Posterior vena cava (tissue), 2 donors: Measurements from ENCODE around the gene ABCA2. TPM values are rescaled to one million over a fixed set of nuclear protein-coding genes. Genes with fewer than 3 reads are reported as not detected.

ENCODE experiments used
- DNase-seq: peaks from one replicate; pipeline ENCODE4 v3.0.0-alpha.2; 2020; ENCODE audit warnings: low spot score
- intact Hi-C, 2 donors: fragments of 100-400 bp; cut with DNase I; formaldehyde crosslinking; loops; one replicate each; pipeline versions ENCODE4 v1.14.1 to v1.14.2; 2022 to 2023
- total RNA-seq, 2 donors: library from RNA; stranded (reverse); fragmentation: NEBNext Ultra II Directional; extraction: Animal tissue kit (Norgen Biotek cat#: 25700); gene quantifications; one replicate each; pipeline ENCODE4 v1.2.1, GENCODE V29; 2021
- donor health status: DM: yes; HTN: yes; CAD: no.
- donor health status: DM: yes; HTN: yes; CAD: no.

ABCA2 gene
- total RNA-seq, 2 donors from 2014 or later, result 30.8 to 32.8 TPM

GRCh38 chr9:136962701-136963248, 65.3 kb downstream of the ABCA2 start:
- intact Hi-C loops, result no loop called here
- DNase-seq, result no peak

DNA sequence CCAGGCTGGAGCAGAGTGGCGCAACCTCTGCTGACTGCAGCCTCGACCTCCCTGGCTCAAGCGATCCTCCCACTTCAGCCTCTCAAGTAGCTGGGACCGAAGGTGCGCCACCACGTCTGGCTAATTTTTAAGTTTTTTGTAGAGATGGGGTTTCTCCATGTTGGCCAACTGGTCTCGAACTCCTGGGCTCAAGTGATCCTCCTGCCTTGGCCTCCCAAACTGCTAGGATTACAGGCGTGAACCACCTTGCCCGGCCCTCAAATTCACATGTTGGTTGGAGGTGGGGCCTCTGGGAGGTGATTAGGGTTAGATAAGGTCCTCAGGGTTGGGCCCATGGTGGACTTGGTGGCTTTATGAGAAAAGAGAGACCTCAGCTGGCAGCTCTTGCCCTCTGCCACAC, 65.9 kb downstream of the ABCA2 start:
- intact Hi-C loops, result no loop called here
- DNase-seq, result no peak

- no peak for DNase-seq
Observed at GRCh38 chr9:136961279-136962065, 66.6 kb downstream of the ABCA2 start.

GRCh38 chr9:136960938-136961275, 67.1 kb downstream of the ABCA2 start:
- intact Hi-C loops, result no loop called here
- DNase-seq, result no peak

More at GRCh38 chr9:136961279-136962065, 66.6 kb downstream of the ABCA2 start:
- intact Hi-C loops, result no loop called here

- intact Hi-C loops, result no loop called here
- DNase-seq, result no peak
Observed at GRCh38 chr9:136960212-136960937, 67.7 kb downstream of the ABCA2 start.

DNA sequence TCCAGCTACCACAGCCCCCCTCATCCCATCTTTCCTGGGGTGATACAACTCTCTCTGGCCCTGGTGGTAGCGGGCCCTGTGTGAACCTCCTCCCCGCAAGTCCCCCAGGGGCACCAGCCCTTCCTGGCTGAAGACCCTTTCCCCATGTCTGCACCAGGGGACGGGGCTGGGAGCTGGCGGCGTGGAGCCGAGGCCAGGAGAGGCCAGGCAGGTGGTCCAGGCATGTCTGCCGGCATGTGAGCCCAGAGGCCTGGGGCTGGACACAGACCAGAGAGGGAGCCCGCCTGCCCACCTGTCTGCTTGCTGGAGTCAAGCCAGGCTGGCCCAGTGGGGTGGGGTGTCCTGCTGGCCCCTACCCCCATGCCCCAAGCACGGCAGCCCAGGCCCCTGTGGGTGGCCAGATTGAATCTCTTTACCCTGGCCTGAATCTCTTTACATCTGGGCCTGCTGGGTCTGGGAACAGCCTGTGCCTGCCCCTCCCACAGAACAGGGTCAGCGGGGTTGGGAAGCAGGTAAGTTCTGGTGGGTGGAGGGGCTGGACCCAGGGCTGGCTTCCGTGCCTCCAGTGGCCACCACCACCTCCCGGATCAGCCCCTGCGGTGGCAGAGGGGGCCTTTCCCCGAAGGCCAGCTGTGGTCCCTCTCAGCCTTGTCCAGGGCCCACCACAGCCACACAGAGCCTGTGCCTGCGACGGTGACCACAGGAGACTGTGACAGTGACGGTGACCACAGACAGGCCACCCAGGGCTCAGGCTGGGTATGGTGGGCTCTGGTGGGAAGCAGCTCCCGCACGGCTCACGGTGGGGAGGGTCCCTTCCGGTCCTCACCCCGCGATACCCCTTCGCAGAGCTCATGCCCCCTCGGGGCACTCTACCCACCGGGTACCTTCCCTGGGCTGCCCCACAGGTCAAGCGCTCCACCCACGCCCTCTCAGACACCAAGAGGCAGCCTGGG, 68.9 kb downstream of the ABCA2 start:
- intact Hi-C loops, result no loop called here
- DNase-seq, result no peak

GRCh38 chr9:136958473-136958872, 69.6 kb downstream of the ABCA2 start:
- intact Hi-C loops, result no loop called here
- DNase-seq, result no peak

GRCh38 chr9:136957901-136958300, 70.1 kb downstream of the ABCA2 start:
- DNase-seq, result no peak
- intact Hi-C loops, result no loop called here

- intact Hi-C loops, result no loop called here
- DNase-seq, result no peak
Observed at GRCh38 chr9:136957461-136957860, 70.6 kb downstream of the ABCA2 start.

Other genes starting within 250 kb of the ABCA2 start
- gene TMEM141, start 236.9 kb downstream of the ABCA2 start, total RNA-seq, result 10 to 100 TPM; 28.1 to 33.9 TPM
- gene CCDC183, start 231.9 kb downstream of the ABCA2 start, total RNA-seq, result under 1 TPM; 0.29 to 0.42 TPM
- gene RABL6, start 220.3 kb downstream of the ABCA2 start, total RNA-seq, result 10 to 100 TPM; 47.9 to 49.8 TPM
- 1 to 10 TPM; 4.7 to 5.9 TPM for gene AJM1, start 185.8 kb downstream of the ABCA2 start, total RNA-seq
- 10 to 100 TPM; 71.7 to 87.9 TPM for gene PHPT1, start 178.8 kb downstream of the ABCA2 start, total RNA-seq
- gene MAMDC4, start 175.9 kb downstream of the ABCA2 start, total RNA-seq, result 1 to 10 TPM; 1.5 to 2.4 TPM
- gene EDF1, start 161.9 kb downstream of the ABCA2 start, total RNA-seq, result 100 to 1,000 TPM; 178 to 191 TPM
- gene TRAF2, start 141.7 kb downstream of the ABCA2 start, total RNA-seq, result 10 to 100 TPM in 1 of 2 donors, 1 to 10 TPM in 1; 8.7 to 10.9 TPM
- gene FBXW5, start 83.5 kb downstream of the ABCA2 start, total RNA-seq, result 100 to 1,000 TPM in 1 of 2 donors, 10 to 100 TPM in 1; 95.0 to 100 TPM
- gene C8G, start 83.0 kb downstream of the ABCA2 start, total RNA-seq, result 1 to 10 TPM; 1.4 TPM
- under 1 TPM; 0.62 to 0.88 TPM for gene LCN12, start 76.0 kb downstream of the ABCA2 start, total RNA-seq
- 100 to 1,000 TPM; 475 to 547 TPM for gene PTGDS, start 50.7 kb downstream of the ABCA2 start, total RNA-seq
- gene LCNL1, start 45.2 kb downstream of the ABCA2 start, total RNA-seq, result 1 to 10 TPM; 2.0 to 2.4 TPM
- gene PAXX, start 35.8 kb downstream of the ABCA2 start, total RNA-seq, result 10 to 100 TPM; 23.1 to 25.4 TPM
- gene CLIC3, start 31.7 kb downstream of the ABCA2 start, total RNA-seq, result 1 to 10 TPM; 1.9 to 3.8 TPM
- gene FUT7, start 3.9 kb upstream of the ABCA2 start, total RNA-seq, result under 1 TPM; 0.24 to 0.32 TPM
- gene NPDC1, start 17.9 kb upstream of the ABCA2 start, total RNA-seq, result 100 to 1,000 TPM; 129 to 133 TPM
- 1 to 10 TPM in 1 of 2 donors, under 1 TPM in 1; 0.48 to 1.2 TPM for gene ENTPD2, start 25.8 kb upstream of the ABCA2 start, total RNA-seq
- gene SAPCD2, start 42.3 kb upstream of the ABCA2 start, total RNA-seq, result under 1 TPM; 0.33 to 0.42 TPM
- gene UAP1L1, start 49.3 kb upstream of the ABCA2 start, total RNA-seq, result 10 to 100 TPM; 15.2 to 20.5 TPM
- 10 to 100 TPM; 32.0 to 44.3 TPM for gene MAN1B1, start 58.7 kb upstream of the ABCA2 start, total RNA-seq
- gene DPP7, start 86.5 kb upstream of the ABCA2 start, total RNA-seq, result 100 to 1,000 TPM; 108 to 128 TPM
- not detected for gene GRIN1, start 110.9 kb upstream of the ABCA2 start, total RNA-seq
- not detected for gene LRRC26, start 141.8 kb upstream of the ABCA2 start, total RNA-seq
- gene TMEM210, start 143.8 kb upstream of the ABCA2 start, total RNA-seq, result not detected
- 10 to 100 TPM; 39.1 to 42.3 TPM for gene ANAPC2, start 160.3 kb upstream of the ABCA2 start, total RNA-seq
- 10 to 100 TPM; 40.4 to 44.6 TPM for gene SSNA1, start 160.4 kb upstream of the ABCA2 start, total RNA-seq
- 1 to 10 TPM; 4.2 to 8.8 TPM for gene TPRN, start 172.5 kb upstream of the ABCA2 start, total RNA-seq
- gene TMEM203, start 177.4 kb upstream of the ABCA2 start, total RNA-seq, result 10 to 100 TPM; 24.8 to 25.2 TPM
- 1 to 10 TPM; 6.7 to 8.1 TPM for gene NDOR1, start 177.5 kb upstream of the ABCA2 start, total RNA-seq
- 1 to 10 TPM; 2.3 to 2.7 TPM for gene RNF208, start 194.0 kb upstream of the ABCA2 start, total RNA-seq
- under 1 TPM in 1 of 2 donors, not detected in 1; 0.32 TPM for gene CYSRT1, start 196.9 kb upstream of the ABCA2 start, total RNA-seq
- not detected for gene RNF224, start 199.3 kb upstream of the ABCA2 start, total RNA-seq
- gene SLC34A3, start 202.7 kb upstream of the ABCA2 start, total RNA-seq, result not detected
- gene TUBB4B, start 213.1 kb upstream of the ABCA2 start, total RNA-seq, result 100 to 1,000 TPM; 178 to 185 TPM
- gene STPG3, start 223.0 kb upstream of the ABCA2 start, total RNA-seq, result not detected
- gene NELFB, start 227.1 kb upstream of the ABCA2 start, total RNA-seq, result 10 to 100 TPM; 33.3 to 36.7 TPM
- gene TOR4A, start 249.5 kb upstream of the ABCA2 start, total RNA-seq, result 1 to 10 TPM; 5.3 to 7.0 TPM